Central memory CD8-positive, alpha-beta T cell (primary cell): Measurements from ENCODE around the gene IL1A.

Experiments used
- ATAC-seq: fragments of 150-1000 bp; cut with Tn5 transposase; replicated peaks from 2 replicates; pipeline ENCODE4 v1.10.0; 2022; ENCODE audit warnings: mild to moderate bottlenecking, moderate FRiP score, moderate number of reproducible peaks; ENCODE audit not compliant: poor library complexity, severe bottlenecking; ENCODE audit errors: extremely low read depth
- DNase-seq, 2 donors: peaks; one replicate each; pipeline ENCODE4 v3.0.0; 2021; ENCODE audit warnings: low spot score in 2 of 2
- H3K27ac Mint-ChIP-seq: one replicate; pipeline ENCODE4 v1.8.0; 2022; ENCODE audit warnings: low read depth, mild to moderate bottlenecking, moderate library complexity, mixed read lengths
- H3K27me3 Mint-ChIP-seq: one replicate; pipeline ENCODE4 v1.8.0; 2022; ENCODE audit warnings: mixed read lengths
- H3K36me3 Mint-ChIP-seq: one replicate; pipeline ENCODE4 v1.8.0; 2022; ENCODE audit warnings: mild to moderate bottlenecking, moderate library complexity, mixed read lengths; ENCODE audit not compliant: insufficient read depth
- H3K4me1 Mint-ChIP-seq: one replicate; pipeline ENCODE4 v1.8.0; 2022; ENCODE audit warnings: mixed read lengths
- H3K4me3 Mint-ChIP-seq: one replicate; pipeline ENCODE4 v1.8.0; 2022; ENCODE audit warnings: mild to moderate bottlenecking, moderate library complexity, mixed read lengths
- H3K9me3 Mint-ChIP-seq: one replicate; pipeline ENCODE4 v1.8.0; 2022; ENCODE audit warnings: mixed read lengths

Gene IL1A

DNA sequence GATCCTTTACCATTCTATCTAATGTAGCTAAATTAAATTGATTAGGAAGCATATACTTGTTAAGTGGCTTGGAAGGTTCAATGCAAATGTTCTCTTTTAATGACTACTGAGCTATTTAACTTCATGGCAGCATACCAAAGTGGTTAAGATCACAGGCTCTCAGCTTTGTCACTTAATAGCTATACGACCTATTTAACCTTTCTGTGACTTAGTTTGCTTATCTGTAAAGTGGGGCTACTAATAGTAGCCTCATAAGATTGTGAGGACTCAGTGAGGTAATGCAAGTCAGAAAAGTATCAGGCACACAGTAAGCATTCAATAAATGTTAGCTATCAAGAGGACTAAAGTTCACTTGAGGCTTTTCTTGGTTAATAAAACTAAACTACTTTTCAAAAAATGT is 24.1 kb downstream of the IL1A start:
- H3K4me3 Mint-ChIP-seq, result no peak overlapping the region
- H3K36me3 Mint-ChIP-seq, result no peaks in the 10 kb centered on the region
- no peak for DNase-seq
- H3K9me3 Mint-ChIP-seq, result no peaks in the 10 kb centered on the region
- peaks cover 25% of the 10 kb centered on the region for H3K4me1 Mint-ChIP-seq
- H3K27ac Mint-ChIP-seq, result no peak overlapping the region
- H3K27me3 Mint-ChIP-seq, result no peaks in the 10 kb centered on the region
- ATAC-seq, result no peak

DNA sequence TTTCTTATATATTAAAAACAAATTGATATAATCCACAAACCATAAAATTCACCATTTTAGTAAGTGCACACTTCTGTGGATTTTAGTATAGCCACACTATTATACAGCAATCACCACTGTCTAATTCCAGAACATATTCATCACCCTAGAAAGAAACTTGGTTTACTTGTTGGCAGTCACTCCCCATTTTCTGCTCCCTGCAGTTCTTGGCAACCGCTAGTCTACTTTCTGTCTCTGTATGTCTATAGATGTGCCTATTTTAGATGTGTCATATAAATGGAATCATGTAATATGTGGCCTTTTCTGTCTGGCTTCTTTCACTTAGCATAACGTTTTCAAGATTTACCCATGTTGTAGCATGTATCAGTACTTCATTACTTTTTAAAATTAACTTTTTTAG is 25.6 kb downstream of the IL1A start:
- DNase-seq, result no peak
- Mint-ChIP-seq H3K9me3 (no peaks in the 10 kb centered on the region), H3K4me1 (peaks cover 12% of the 10 kb centered on the region), H3K27me3 (no peaks in the 10 kb centered on the region), H3K36me3 (no peaks in the 10 kb centered on the region), H3K27ac (no peak overlapping the region), H3K4me3 (no peak overlapping the region)
- no peak for ATAC-seq

- Mint-ChIP-seq H3K4me3 (no peak overlapping the region), H3K9me3 (no peaks in the 10 kb centered on the region), H3K4me1 (peaks cover 10% of the 10 kb centered on the region), H3K27me3 (no peaks in the 10 kb centered on the region), H3K27ac (no peak overlapping the region), H3K36me3 (no peaks in the 10 kb centered on the region)
- DNase-seq, result no peak
- no peak for ATAC-seq
Observed at GRCh38 chr2:112757265-112757664, 27.0 kb downstream of the IL1A start.

- no peaks in the 10 kb centered on the region for H3K36me3 Mint-ChIP-seq
- ATAC-seq, result no peak
- H3K9me3 Mint-ChIP-seq, result no peaks in the 10 kb centered on the region
- H3K4me1 Mint-ChIP-seq, result peaks cover 10% of the 10 kb centered on the region
- no peak for DNase-seq
- H3K27ac Mint-ChIP-seq, result no peak overlapping the region
- peak overlapping the region; percentile 4 for H3K4me3 Mint-ChIP-seq
- H3K27me3 Mint-ChIP-seq, result no peaks in the 10 kb centered on the region
Observed at GRCh38 chr2:112756207-112756606, 28.1 kb downstream of the IL1A start.

DNA sequence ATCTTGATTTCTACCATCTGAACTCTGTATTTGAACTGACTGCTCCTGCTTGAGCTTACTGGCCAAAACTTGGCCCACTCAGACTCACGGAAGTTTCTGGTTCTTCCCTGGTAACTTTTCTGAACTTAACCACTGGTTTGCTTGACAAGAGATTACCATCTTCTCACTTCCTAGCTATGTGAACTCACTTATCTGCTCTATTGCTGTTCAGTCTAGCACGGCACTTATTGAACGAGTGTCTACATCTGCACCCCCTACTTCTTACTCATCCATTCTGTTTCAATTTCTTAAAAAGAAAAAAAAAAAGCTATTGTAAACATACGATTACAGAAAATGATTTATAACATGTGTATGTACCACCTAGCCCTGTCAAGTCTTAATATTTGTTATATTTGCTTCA is 28.8 kb downstream of the IL1A start:
- ATAC-seq (peak; percentile 64), DNase-seq (no peak)
- Mint-ChIP-seq H3K4me1 (peaks cover 13% of the 10 kb centered on the region), H3K27me3 (no peaks in the 10 kb centered on the region), H3K9me3 (no peaks in the 10 kb centered on the region), H3K27ac (peak overlapping the region; percentile 70), H3K36me3 (no peaks in the 10 kb centered on the region), H3K4me3 (no peak overlapping the region)

DNA sequence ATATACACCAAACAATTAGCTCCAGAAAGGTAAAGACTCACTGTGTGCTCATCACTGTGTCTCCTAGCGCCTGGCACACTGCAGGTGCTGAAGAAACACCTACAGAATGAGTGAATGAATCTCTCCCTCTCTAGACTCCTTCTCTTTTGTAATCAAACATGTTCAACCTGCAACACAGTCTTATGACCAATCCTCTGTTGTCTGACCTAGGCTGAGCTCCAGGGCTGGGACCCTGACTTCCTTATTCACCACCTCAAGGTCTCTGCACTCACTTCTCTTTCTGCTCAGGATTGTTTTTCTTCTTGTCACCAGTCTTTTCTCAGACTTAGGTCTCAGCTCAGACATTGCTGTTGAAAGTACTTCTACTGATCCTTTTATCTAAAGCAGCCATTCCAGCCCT is 29.7 kb downstream of the IL1A start:
- Mint-ChIP-seq H3K4me1 (peaks cover 22% of the 10 kb centered on the region), H3K9me3 (no peaks in the 10 kb centered on the region), H3K27me3 (no peaks in the 10 kb centered on the region), H3K4me3 (no peak overlapping the region), H3K27ac (peak overlapping the region; percentile 70), H3K36me3 (no peaks in the 10 kb centered on the region)
- ATAC-seq, result no peak
- DNase-seq, result no peak

DNA sequence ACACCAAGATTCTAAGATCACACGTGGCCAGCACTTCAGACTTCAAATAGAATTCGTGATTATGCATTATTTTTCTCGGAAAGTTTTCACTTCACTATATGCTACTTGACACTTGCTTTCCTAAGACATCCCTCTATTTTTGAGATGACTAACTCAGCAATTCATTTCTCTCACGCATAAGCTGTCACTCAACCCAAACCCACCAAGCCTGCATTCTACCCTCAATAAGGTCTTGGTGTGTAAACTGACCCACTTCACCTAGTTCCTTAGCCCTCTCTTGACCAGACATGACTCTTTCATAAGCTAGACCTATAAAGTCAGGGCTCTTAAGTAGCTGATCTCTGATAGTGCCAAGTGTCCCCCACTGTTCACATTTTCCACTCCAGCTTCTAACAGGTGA is 31.6 kb downstream of the IL1A start:
- Mint-ChIP-seq H3K27me3 (no peaks in the 10 kb centered on the region), H3K27ac (no peak overlapping the region), H3K4me3 (no peak overlapping the region), H3K9me3 (no peaks in the 10 kb centered on the region), H3K36me3 (peaks cover 3% of the 10 kb centered on the region), H3K4me1 (peaks cover 22% of the 10 kb centered on the region)
- ATAC-seq (no peak), DNase-seq (no peak)

GRCh38 chr2:112751451-112752197 is 32.7 kb downstream of the IL1A start:
- no peaks in the 10 kb centered on the region for H3K9me3 Mint-ChIP-seq
- H3K4me1 Mint-ChIP-seq, result peaks cover 22% of the 10 kb centered on the region
- H3K4me3 Mint-ChIP-seq, result no peak overlapping the region
- H3K27ac Mint-ChIP-seq, result no peak overlapping the region
- H3K27me3 Mint-ChIP-seq, result no peaks in the 10 kb centered on the region
- H3K36me3 Mint-ChIP-seq, result peaks cover 3% of the 10 kb centered on the region
- DNase-seq, result no peak
- no peak for ATAC-seq

DNA sequence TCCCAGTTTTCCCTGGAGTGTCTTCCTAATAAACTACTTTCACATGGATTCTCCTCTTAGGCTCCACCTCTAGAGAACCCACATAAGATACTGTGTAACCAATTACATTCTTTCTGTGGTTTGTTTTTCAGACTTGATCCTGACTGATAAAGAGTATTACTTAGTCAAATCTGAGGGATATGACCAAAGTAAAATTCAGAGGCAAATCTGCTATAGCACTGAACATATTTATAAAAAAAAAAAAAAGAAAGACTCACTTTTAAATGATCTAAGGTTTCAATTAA is 33.8 kb downstream of the IL1A start:
- no peak for ATAC-seq
- no peaks in the 10 kb centered on the region for H3K27me3 Mint-ChIP-seq
- H3K27ac Mint-ChIP-seq, result peak overlapping the region; percentile 84
- peak overlapping the region; percentile 60 for H3K4me3 Mint-ChIP-seq
- H3K36me3 Mint-ChIP-seq, result peaks cover 5% of the 10 kb centered on the region
- DNase-seq, result no peak
- H3K9me3 Mint-ChIP-seq, result no peaks in the 10 kb centered on the region
- peaks cover 15% of the 10 kb centered on the region for H3K4me1 Mint-ChIP-seq

DNA sequence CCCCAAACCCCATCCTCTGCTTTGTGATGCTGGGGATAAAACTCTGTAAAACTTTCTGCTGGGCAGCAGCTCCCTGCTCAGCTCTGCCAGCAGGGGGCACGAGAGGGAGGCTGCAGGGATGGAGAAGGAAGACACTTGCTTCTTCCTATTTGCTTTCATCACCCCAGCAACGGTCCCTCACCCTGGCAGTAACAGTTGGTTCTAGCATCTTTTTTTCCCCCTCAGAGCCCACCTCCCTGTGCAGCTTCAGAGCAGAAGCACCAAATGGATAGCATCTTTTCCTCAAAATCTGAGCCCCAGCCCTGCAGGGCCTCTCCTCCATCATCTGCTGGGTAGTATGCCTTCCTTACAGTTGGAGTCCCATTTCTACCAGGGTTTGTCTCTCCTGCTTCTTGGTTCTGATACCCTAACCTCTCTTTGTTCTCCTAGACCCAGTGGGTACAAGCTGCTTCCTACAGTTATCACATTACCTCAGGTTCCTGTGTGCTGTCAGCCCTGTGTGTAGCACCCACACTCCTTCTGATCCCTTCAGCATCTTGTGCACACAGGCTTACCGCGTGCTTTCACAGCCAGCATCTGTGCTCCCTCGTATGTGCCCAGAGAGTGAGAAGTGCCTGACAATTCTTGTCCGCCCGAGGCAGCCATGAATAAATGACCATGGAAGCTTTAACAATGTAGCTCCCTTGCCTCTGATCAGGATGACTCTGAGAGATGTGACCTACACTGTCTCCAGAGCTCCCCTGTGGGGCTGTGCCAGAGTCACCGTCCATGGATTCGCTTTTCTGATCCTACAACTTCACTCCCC is 34.3 kb downstream of the IL1A start:
- Mint-ChIP-seq H3K36me3 (peaks cover 5% of the 10 kb centered on the region), H3K4me1 (peaks cover 11% of the 10 kb centered on the region), H3K9me3 (no peaks in the 10 kb centered on the region), H3K27me3 (no peaks in the 10 kb centered on the region), H3K4me3 (peak overlapping the region; percentile 60), H3K27ac (peak overlapping the region; percentile 84)
- ATAC-seq (peak; percentile 84), DNase-seq (peak; percentile 73 to 76)

- DNase-seq (no peak), ATAC-seq (no peak)
- Mint-ChIP-seq H3K9me3 (no peaks in the 10 kb centered on the region), H3K4me1 (no peaks in the 10 kb centered on the region), H3K27me3 (no peaks in the 10 kb centered on the region), H3K36me3 (peaks cover 2% of the 10 kb centered on the region), H3K27ac (no peak overlapping the region), H3K4me3 (no peak overlapping the region)
Observed at GRCh38 chr2:112740527-112740926, 43.8 kb downstream of the IL1A start.

DNA sequence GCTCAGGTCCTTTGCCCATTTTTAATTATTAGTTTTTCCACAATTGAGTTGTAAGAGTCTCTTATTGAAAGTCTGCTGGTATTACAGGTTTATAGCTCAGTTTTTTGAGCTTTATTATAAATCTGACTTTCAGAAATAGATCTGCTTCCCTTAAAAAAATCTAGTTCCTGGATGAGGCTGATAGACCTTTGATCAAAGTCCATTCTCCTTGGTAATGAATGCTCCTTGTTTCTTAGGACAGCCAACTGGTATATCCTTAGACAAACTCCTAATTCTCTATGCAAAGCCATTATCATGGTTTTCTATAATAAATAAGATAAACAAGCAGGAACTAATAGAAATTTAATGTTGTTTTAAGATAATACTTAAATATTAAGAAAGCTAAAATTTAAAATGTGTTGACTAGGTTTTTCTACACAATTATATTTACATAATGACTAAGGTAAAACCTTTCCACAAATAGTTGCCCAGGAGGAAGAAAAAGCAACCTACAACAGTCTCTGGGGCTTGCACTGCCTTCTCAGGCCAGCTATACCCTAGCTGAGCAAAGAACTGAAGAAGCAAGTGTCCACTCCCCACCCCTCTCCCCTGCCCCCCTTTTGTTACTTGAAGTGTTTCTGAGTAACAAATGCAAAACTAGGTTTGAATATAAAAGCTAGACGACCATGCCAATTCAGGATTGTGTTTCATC is 46.6 kb downstream of the IL1A start:
- Mint-ChIP-seq H3K27ac (no peak overlapping the region), H3K9me3 (no peaks in the 10 kb centered on the region), H3K27me3 (no peaks in the 10 kb centered on the region), H3K4me1 (no peaks in the 10 kb centered on the region), H3K36me3 (peaks cover 2% of the 10 kb centered on the region), H3K4me3 (no peak overlapping the region)
- DNase-seq, result no peak
- no peak for ATAC-seq

DNA sequence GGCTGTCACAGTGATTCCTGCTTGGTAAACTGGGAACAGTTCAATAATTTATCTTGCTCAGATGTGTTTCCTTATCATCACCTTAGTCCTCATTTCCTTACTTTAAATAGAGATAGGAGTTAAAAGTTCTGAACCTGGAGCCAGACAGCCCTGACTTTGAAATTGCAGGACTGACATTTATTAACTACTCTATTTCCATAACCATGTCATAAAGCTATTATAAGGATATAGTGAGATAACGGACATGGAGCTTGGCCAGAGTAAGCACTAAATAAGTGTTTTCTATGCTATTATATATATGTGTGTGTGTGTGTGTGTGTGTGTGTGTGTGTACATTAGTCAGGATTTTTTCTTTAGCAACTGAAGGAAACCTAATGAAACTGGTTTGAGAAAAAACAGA is 50.4 kb downstream of the IL1A start:
- H3K4me1 Mint-ChIP-seq, result no peaks in the 10 kb centered on the region
- DNase-seq, result no peak
- no peak overlapping the region for H3K4me3 Mint-ChIP-seq
- no peak for ATAC-seq
- H3K36me3 Mint-ChIP-seq, result peaks cover 1% of the 10 kb centered on the region
- no peak overlapping the region for H3K27ac Mint-ChIP-seq
- no peaks in the 10 kb centered on the region for H3K27me3 Mint-ChIP-seq
- H3K9me3 Mint-ChIP-seq, result no peaks in the 10 kb centered on the region
